Ishikawa (cell line): ENCODE results near the gene SAA1.

Experiments
- CEBPB ChIP-seq: IDR thresholded peaks from 2 replicates; pipeline ENCODE4 v1.6.1; 2012
- NFIC ChIP-seq: IDR thresholded peaks from 2 replicates; pipeline ENCODE4 v1.6.1; 2012
- REST ChIP-seq: IDR thresholded peaks from 2 replicates; pipeline ENCODE4 v1.6.1; 2012; ENCODE audit warnings: low read depth, mild to moderate bottlenecking

GRCh38 chr11:18225913-18226312 lies 40.2 kb upstream of the SAA1 start:
- TF ChIP-seq NFIC, result no peak
- no peak for TF ChIP-seq CEBPB
- TF ChIP-seq REST, result no peak
